GM21619 (cell line): ENCODE results near the gene CEP97.

Experiments
- ATAC-seq: cut with Tn5 transposase; IDR thresholded peaks from one replicate; pipeline ENCODE4 v1.9.1; 2021; ENCODE audit not compliant: unreplicated experiment

The CEP97 gene

DNA sequence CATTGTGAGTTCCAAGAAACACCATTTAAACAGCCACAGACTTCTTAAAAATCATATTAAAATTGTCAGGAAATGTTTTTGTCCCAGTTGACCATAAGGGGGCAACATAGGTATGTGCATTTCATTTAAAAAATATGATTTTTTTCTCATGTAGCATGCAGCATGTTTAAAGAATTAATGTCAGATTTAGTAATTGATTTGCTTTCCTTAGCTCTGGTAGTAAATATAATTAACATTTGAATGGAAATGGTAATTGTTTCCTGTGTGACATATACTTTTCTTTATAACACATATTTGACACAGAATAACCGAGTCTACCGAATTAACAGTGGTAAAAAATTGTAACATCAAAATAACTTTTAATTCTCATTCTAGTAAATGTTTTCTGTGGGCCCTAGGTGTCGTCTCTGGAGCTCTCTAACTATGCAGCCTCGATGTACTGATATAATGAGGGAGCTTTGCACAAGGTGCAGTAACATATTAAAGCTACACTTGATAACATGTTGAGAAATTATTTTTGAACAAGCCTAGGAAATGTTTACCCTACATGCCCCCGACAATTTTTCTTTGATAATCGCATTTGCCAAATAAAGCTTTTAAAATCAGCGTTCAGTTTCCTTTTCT lies 89.5 kb downstream of the CEP97 start:
- no peak for ATAC-seq

DNA sequence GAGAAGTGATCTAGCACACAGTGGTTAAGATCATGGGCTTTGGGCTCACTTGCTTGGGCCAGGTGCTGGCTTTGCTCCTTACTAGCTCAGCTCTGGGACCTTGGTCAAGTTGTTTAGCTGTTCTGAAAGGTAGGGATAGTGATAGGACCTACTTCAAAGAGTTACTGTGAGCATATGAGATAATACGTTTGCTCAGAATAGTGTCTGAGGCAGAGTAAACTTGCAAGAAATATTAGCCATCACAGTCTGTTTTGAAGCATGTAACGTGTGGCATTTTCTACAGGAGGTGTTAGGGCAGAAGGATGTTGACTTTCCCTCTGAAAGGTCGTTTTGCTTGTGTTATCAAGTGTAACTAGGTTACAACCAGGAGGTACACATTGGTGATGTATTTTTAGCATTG lies 90.4 kb downstream of the CEP97 start:
- no peak for ATAC-seq

DNA sequence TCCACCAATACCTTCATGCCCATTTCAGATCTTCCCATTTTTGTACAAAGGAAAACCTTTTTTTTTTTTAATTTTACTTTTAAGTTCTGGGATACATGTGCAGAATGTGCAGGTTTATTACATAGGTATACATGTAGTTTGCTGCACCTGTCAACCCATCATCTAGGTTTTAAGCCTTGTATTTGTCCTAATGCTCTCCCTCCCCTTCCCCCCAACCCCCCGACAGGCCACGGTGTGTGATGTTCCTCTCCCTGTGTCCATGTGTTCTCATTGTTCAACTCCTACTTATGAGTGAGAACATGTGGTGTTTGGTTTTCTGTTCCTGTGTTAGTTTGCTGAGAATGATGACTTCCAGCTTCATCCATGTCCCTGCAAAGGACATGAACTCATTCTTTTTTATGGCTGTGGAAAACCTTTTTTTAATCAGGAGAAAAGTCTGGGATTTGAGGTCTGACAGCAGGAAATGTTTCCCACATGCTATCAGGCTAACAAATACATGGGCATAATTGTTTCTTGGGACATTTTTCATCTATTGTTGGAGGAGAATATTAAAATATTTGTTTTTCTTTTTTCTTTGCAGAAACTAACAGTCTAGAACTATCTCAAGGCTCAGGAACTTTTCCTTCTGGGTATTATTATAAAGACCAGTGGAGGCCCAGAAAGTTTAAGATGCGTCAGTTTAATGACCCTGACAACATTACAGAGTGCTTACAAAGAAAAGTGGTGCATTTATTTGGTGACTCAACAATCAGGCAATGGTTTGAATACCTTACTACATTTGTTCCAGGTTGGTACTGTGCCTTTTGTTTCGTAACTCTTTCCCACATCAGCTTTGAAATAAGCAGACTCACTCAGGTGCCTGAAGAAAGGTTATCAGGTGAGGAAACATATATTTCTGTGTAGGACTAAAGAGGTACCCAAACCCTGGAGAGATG lies 92.1 kb downstream of the CEP97 start:
- ATAC-seq = no peak

- ATAC-seq = no peak
Measured at GRCh38 chr3:101817992-101818391, 93.6 kb downstream of the CEP97 start.

DNA sequence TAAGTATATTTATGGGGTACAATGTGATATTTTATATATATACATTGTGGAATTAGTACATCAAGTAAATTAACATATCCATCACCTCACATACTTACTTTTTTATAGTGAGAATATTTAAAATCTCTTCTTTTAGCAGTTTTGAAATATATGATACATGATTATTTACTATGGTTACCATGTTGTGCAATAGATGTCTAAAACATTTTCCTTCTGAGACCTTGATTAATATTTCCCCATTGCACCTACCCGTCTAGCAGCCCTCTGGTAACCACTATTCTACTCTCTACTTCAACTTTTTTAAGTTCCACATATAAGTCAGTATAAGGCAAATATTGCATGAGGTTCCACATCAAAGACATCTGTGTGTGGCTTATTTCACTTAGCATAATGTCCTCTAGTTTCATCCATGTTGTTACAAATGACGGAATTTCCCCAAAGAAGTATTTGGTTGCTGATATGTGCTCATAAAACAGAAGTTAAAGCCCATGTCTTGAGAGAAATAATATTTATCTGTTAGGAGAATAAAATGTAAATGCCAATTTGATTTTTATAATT lies 95.3 kb downstream of the CEP97 start:
- no peak for ATAC-seq
